ENCODE measurements around the gene CPM.

Gene CPM

DNA sequence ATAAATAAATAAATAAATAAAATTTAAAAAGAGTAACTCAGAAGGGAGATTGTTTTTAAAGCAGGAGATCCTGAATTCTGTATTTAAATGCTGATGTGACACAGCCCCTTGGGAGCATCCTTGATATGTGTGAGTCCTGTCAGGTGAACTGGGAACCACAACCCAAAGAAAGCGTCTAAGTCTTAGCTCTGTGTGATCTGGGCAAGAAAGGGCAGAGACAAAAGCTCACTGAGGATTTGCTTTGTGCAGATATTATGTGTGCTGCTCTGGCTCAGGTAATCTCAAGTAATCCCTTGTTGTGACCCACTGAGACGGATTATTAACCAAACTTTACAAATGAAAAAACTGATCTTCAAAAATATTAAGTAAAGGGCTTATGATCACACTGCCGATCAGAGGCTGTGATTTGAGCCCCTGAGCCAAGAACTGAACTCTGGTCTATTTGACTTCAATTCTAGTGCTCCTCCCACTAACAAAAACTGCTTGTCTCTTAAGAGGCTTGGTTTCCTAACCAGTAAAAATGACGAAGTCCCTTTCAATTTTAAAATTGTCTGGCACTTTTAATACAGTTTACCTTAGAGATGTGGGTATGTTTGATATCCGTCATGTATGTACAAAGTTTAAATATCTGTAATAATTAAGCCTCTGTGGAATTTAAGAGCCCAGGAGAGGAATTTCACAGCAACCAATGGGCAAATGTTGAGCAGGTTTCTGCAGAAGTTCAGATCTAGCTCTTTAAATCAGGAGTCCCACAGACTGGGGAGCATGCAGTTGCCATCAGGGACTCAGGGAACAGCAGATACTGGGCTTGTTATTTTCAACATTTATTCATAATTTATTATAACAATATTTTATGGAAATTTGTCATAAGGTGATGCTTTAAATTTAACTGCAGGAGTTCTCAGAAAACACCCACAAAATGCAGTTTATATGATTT lies 46.1 kb downstream of the CPM start:
- Histone ChIP-seq H3K9ac (ENCODE audit: low read length) (no peak overlapping the region), H3K9me3 (ENCODE audit: low read length) (no peaks in the 10 kb centered on the region), H3K27me3 (ENCODE audit: control insufficient read depth in 1 of 2, insufficient read depth in 2 of 2, low read length in 2 of 2) (no peaks in the 10 kb centered on the region), H3K4me3 (ENCODE audit: low read depth in 1 of 2, low read length in 2 of 2) (no peak overlapping the region), H3K4me1 (ENCODE audit: insufficient read depth, low read length) (no peaks in the 10 kb centered on the region), H3K36me3 (ENCODE audit: insufficient read depth, low read length) (no peaks in the 10 kb centered on the region), H3K27ac (ENCODE audit: low read depth, low read length) (no peak overlapping the region)

DNA sequence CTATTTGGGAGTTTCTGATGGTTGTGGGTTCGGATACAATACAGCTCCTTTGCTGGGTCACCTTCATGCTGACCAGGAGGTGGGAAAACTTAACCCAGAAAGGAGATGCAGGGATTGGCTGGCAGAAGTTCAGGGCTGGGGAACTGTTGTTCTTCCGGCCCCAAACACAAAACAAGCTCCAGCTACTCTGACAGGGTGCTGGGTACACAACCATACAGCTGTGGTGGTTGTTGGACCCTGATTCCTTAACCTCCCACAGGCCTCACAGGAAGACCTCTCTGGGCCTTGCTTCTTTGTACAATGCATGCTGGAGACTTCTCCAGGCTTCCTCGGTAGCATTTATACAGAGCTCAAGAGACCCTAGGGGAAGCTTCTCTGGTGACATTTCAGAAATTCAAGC lies 47.6 kb downstream of the CPM start:
- H3K9me3 ChIP-seq (ENCODE audit: low read length) = no peaks in the 10 kb centered on the region
- H3K4me3 ChIP-seq (ENCODE audit: low read depth in 1 of 2, low read length in 2 of 2) = no peak overlapping the region
- no peaks in the 10 kb centered on the region for H3K36me3 ChIP-seq (ENCODE audit: insufficient read depth, low read length)
- no peak overlapping the region for H3K9ac ChIP-seq (ENCODE audit: low read length)
- no peaks in the 10 kb centered on the region for H3K27me3 ChIP-seq (ENCODE audit: control insufficient read depth in 1 of 2, insufficient read depth in 2 of 2, low read length in 2 of 2)
- no peak overlapping the region for H3K27ac ChIP-seq (ENCODE audit: low read depth, low read length)
- no peaks in the 10 kb centered on the region for H3K4me1 ChIP-seq (ENCODE audit: insufficient read depth, low read length)

DNA sequence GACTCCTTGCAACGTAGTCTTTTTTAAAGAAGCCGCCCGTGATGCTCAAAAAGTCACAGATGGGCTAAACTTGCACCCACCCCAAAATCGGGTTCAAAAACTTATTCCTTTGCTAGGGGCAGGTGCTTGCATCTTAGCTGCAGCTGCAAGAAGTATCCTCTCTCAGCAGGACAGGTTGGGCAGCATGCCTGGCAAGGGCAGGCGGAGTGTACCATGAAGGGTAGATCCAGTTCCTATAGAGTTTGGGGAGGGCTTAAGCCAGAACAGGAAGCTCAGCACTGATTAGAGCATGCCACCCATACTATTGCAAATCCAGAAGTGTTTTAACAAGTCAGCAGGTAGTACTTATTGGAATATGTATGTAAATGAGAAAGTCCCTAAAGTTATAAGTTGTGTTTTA lies 48.7 kb downstream of the CPM start:
- no peak overlapping the region for H3K4me3 ChIP-seq (ENCODE audit: low read depth in 1 of 2, low read length in 2 of 2)
- H3K4me1 ChIP-seq (ENCODE audit: insufficient read depth, low read length) = no peaks in the 10 kb centered on the region
- H3K36me3 ChIP-seq (ENCODE audit: insufficient read depth, low read length) = no peaks in the 10 kb centered on the region
- H3K9ac ChIP-seq (ENCODE audit: low read length) = no peak overlapping the region
- no peaks in the 10 kb centered on the region for H3K27me3 ChIP-seq (ENCODE audit: control insufficient read depth in 1 of 2, insufficient read depth in 2 of 2, low read length in 2 of 2)
- no peak overlapping the region for H3K27ac ChIP-seq (ENCODE audit: low read depth, low read length)
- no peaks in the 10 kb centered on the region for H3K9me3 ChIP-seq (ENCODE audit: low read length)

DNA sequence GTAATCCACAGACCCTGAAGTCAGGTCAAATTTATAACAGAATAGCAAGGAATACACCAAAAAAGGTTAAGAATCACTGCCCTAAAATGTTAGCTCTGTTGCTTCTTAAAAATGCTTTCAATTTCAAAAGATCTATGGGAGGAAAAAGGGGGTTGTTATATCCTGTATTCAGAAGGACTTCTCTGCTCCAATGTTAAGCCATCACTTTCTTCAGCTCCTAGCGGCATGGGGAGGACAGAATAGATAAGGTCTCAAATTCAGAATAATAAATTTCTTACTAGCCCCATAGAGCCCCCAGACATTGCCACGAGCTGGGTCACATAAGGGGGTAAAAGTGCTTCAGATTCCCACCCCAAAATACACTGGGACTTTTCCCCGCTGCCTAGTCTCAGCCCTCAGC lies 49.8 kb downstream of the CPM start:
- Histone ChIP-seq H3K9ac (ENCODE audit: low read length) (no peak overlapping the region), H3K9me3 (ENCODE audit: low read length) (no peaks in the 10 kb centered on the region), H3K4me3 (ENCODE audit: low read depth in 1 of 2, low read length in 2 of 2) (no peak overlapping the region), H3K27ac (ENCODE audit: low read depth, low read length) (no peak overlapping the region), H3K27me3 (ENCODE audit: control insufficient read depth in 1 of 2, insufficient read depth in 2 of 2, low read length in 2 of 2) (no peaks in the 10 kb centered on the region), H3K36me3 (ENCODE audit: insufficient read depth, low read length) (no peaks in the 10 kb centered on the region), H3K4me1 (ENCODE audit: insufficient read depth, low read length) (no peaks in the 10 kb centered on the region)

DNA sequence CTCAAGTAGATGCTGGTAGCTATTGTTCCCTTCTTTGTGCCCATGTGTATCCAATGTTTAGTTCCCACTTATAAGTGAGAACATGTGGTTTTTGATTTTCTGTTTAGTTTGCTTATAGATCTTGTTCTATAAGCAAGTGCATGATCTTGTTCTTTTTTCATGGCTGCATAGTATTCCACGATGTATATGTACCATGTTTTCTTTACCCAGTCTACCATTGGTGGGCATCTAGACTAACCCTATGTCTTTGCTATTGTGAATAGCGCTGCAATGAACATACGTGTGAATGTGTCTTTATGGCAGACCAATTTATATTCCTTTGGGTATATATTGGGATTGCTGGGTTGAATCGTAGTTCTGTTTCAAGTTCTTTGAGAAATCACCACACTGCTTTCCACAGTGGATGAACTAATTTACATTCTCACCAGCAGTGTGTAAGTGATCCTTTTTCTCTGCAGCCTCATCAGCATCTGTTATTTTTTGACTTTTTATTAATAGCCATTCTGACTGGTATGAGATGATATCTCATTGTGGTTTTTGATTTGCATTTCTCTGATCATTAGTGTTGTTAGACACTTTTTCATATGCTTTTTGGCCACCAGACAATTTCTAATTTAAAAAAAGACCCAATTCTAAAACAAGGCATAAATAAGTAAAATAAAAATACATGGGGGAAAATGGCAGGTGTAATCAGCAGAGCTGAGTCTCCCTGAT lies 50.6 kb downstream of the CPM start:
- Histone ChIP-seq H3K9ac (ENCODE audit: low read length) (no peak overlapping the region), H3K36me3 (ENCODE audit: insufficient read depth, low read length) (no peaks in the 10 kb centered on the region), H3K9me3 (ENCODE audit: low read length) (no peaks in the 10 kb centered on the region)

DNA sequence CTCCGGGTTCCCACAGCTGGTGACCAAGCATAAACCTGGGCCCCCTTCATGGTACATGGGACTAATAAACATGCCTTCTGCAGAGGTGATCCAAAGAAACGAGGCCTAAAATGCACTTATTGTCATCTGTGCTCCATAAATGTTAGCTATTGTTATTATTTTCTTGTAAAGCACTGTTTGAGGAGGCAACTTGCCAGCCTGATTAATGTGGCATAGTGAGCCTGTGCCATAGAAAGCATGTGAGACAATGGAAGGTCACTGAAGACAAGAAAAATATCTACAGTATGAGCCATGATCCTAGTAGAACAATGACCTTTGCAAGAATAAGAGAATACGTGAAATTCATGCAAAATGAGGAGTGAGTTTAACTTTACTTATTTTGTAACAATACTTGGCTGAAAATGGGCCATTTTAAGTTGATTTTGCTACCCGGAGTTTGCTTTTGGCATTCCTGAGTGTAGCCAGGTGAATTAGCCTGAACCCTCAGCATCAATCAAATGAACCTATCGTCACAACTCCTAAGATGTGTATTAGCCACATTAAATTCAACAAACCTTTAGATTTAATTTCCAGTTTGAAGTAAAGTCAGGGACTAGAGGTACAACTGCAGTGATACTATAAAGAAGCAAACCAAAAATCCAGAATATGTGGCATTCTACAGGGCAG lies 52.2 kb downstream of the CPM start:
- H3K27me3 ChIP-seq (ENCODE audit: control insufficient read depth in 1 of 2, insufficient read depth in 2 of 2, low read length in 2 of 2) = no peaks in the 10 kb centered on the region
- no peak overlapping the region for H3K4me3 ChIP-seq (ENCODE audit: low read depth in 1 of 2, low read length in 2 of 2)
- no peak overlapping the region for H3K27ac ChIP-seq (ENCODE audit: low read depth, low read length)
- no peak overlapping the region for H3K9ac ChIP-seq (ENCODE audit: low read length)
- H3K9me3 ChIP-seq (ENCODE audit: low read length) = no peaks in the 10 kb centered on the region
- no peaks in the 10 kb centered on the region for H3K4me1 ChIP-seq (ENCODE audit: insufficient read depth, low read length)
- no peaks in the 10 kb centered on the region for H3K36me3 ChIP-seq (ENCODE audit: insufficient read depth, low read length)

More for the DNA sequence above, 50.6 kb downstream of the CPM start:
- H3K4me1 ChIP-seq (ENCODE audit: insufficient read depth, low read length) = no peaks in the 10 kb centered on the region
- no peak overlapping the region for H3K27ac ChIP-seq (ENCODE audit: low read depth, low read length)
- H3K27me3 ChIP-seq (ENCODE audit: control insufficient read depth in 1 of 2, insufficient read depth in 2 of 2, low read length in 2 of 2) = no peaks in the 10 kb centered on the region
- H3K4me3 ChIP-seq (ENCODE audit: low read depth in 1 of 2, low read length in 2 of 2) = no peak overlapping the region

DNA sequence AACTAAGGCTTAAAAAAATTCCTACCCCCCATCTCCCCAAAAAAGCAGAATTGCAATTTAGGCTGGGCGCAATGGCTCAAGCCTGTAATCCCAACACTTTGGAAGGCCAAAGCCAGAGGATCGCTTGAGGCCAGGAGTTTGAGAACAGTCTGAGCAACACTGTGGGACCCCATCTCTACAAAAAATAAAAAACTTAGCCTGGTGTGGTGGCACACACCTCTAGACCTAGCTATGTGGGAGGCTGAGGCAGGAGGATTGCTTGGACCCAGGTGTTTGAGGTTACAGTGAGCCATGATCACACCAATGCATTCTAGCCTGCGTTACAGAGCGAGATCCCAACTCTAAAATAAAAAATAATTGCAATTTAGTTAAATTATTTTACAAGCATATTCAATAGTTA lies 54.1 kb downstream of the CPM start:
- Histone ChIP-seq H3K27ac (ENCODE audit: low read depth, low read length) (no peak overlapping the region), H3K27me3 (ENCODE audit: control insufficient read depth in 1 of 2, insufficient read depth in 2 of 2, low read length in 2 of 2) (no peaks in the 10 kb centered on the region), H3K9me3 (ENCODE audit: low read length) (no peaks in the 10 kb centered on the region), H3K36me3 (ENCODE audit: insufficient read depth, low read length) (no peaks in the 10 kb centered on the region), H3K4me1 (ENCODE audit: insufficient read depth, low read length) (no peaks in the 10 kb centered on the region), H3K9ac (ENCODE audit: low read length) (no peak overlapping the region), H3K4me3 (ENCODE audit: low read depth in 1 of 2, low read length in 2 of 2) (no peak overlapping the region)

DNA sequence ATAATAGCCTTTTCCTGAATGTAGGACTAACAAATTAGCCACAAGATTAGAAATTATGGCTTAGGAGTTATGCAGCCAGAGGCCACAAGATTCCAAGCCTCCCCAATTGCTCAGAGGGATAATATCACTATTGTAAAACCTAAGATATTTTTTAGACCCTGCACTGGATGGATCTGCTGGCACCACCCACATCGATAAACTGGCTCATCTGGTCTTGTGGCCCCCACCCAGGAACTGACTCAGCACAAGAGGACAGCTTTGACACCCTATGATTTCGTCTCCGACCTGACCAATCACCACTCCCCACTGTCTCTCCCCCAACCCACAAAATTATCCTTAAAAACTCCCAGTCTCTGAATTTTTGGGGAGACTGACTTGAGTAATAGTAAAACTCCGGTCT lies 54.7 kb downstream of the CPM start:
- no peaks in the 10 kb centered on the region for H3K4me1 ChIP-seq (ENCODE audit: insufficient read depth, low read length)
- H3K27ac ChIP-seq (ENCODE audit: low read depth, low read length) = no peak overlapping the region
- no peaks in the 10 kb centered on the region for H3K27me3 ChIP-seq (ENCODE audit: control insufficient read depth in 1 of 2, insufficient read depth in 2 of 2, low read length in 2 of 2)
- H3K36me3 ChIP-seq (ENCODE audit: insufficient read depth, low read length) = no peaks in the 10 kb centered on the region
- H3K9me3 ChIP-seq (ENCODE audit: low read length) = no peaks in the 10 kb centered on the region
- no peak overlapping the region for H3K9ac ChIP-seq (ENCODE audit: low read length)
- H3K4me3 ChIP-seq (ENCODE audit: low read depth in 1 of 2, low read length in 2 of 2) = no peak overlapping the region

DNA sequence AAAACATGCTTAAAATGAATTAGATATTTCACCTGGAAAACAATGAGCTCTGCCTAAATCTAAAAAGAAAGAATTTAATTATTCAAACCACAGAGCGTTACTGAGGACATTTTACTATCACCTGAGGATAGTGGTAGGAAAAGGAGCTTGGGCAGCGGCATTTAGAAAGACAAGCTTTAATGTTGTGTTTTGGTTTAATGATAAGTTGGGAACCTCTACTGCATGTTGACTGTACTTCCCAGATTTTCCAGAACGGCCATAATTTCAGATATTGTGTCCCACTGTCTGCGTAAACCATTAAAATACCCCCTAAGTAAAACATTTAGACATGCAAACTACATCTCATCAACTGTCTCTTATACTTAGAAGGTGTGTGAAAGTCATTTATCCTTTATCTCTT lies 55.4 kb downstream of the CPM start:
- Histone ChIP-seq H3K36me3 (ENCODE audit: insufficient read depth, low read length) (no peaks in the 10 kb centered on the region), H3K9me3 (ENCODE audit: low read length) (no peaks in the 10 kb centered on the region), H3K4me1 (ENCODE audit: insufficient read depth, low read length) (no peaks in the 10 kb centered on the region), H3K27ac (ENCODE audit: low read depth, low read length) (no peak overlapping the region), H3K4me3 (ENCODE audit: low read depth in 1 of 2, low read length in 2 of 2) (no peak overlapping the region), H3K27me3 (ENCODE audit: control insufficient read depth in 1 of 2, insufficient read depth in 2 of 2, low read length in 2 of 2) (no peaks in the 10 kb centered on the region), H3K9ac (ENCODE audit: low read length) (no peak overlapping the region)

DNA sequence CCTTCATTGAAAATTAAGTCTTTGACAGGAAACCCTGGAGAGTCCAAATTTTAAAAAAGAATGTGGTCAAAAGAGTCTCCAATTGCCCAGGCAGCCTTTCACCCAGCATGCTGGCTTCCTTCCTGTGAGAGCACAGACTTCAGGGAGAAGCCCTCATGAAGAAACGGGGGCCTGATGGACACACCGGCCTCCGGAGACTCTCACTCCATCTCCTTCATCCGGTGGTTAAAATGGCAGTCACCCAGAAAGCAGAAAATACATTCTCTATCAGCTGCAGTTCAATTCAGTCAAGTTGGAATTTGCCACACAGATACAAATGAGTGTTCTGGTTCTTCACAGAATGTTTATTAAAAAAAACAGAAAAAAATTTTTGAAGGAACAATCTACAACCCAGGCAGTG lies 56.5 kb downstream of the CPM start:
- no peak overlapping the region for H3K9ac ChIP-seq (ENCODE audit: low read length)
- H3K4me1 ChIP-seq (ENCODE audit: insufficient read depth, low read length) = no peaks in the 10 kb centered on the region
- no peak overlapping the region for H3K27ac ChIP-seq (ENCODE audit: low read depth, low read length)
- no peaks in the 10 kb centered on the region for H3K27me3 ChIP-seq (ENCODE audit: control insufficient read depth in 1 of 2, insufficient read depth in 2 of 2, low read length in 2 of 2)
- no peaks in the 10 kb centered on the region for H3K36me3 ChIP-seq (ENCODE audit: insufficient read depth, low read length)
- H3K4me3 ChIP-seq (ENCODE audit: low read depth in 1 of 2, low read length in 2 of 2) = no peak overlapping the region
- H3K9me3 ChIP-seq (ENCODE audit: low read length) = no peaks in the 10 kb centered on the region

DNA sequence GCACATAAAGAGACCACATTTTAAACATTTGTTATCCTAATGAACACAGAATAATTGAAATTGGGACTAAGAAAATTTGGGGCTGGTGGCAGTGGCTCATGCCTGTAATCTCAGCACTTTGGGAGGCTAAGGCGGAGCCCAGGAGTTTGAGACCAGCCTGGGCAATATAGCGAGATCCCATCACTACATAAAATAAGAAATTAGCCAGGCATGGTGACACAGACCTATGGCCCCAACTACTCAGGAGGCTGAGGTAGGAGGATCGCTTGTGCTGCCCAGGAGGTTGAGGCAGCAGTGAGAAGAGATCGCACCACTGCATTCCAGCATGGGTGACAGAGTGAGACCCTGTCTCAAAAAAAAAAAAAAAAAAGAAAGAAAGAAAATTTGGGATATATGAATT lies 59.7 kb downstream of the CPM start:
- no peaks in the 10 kb centered on the region for H3K4me1 ChIP-seq (ENCODE audit: insufficient read depth, low read length)
- H3K27me3 ChIP-seq (ENCODE audit: control insufficient read depth in 1 of 2, insufficient read depth in 2 of 2, low read length in 2 of 2) = no peaks in the 10 kb centered on the region
- H3K9ac ChIP-seq (ENCODE audit: low read length) = no peak overlapping the region
- H3K36me3 ChIP-seq (ENCODE audit: insufficient read depth, low read length) = no peaks in the 10 kb centered on the region
- H3K4me3 ChIP-seq (ENCODE audit: low read depth in 1 of 2, low read length in 2 of 2) = no peak overlapping the region
- no peak overlapping the region for H3K27ac ChIP-seq (ENCODE audit: low read depth, low read length)
- H3K9me3 ChIP-seq (ENCODE audit: low read length) = no peaks in the 10 kb centered on the region

Data from muscle layer of colon (tissue), 2 donors.